Astrocyte (in vitro differentiated cells and primary cell): ENCODE results near the gene LRRC41.

Experiments used
- CTCF ChIP-seq: IDR thresholded peaks from 2 replicates; pipeline ENCODE4 v1.5.1; 2011; ENCODE audit warnings: low read depth, mild to moderate bottlenecking, inconsistent platforms, low read length, moderate library complexity; ENCODE audit not compliant: insufficient read depth
- EZH2 ChIP-seq: IDR thresholded peaks from 2 replicates; pipeline ENCODE4 v1.6.1; 2012; ENCODE audit warnings: mild to moderate bottlenecking, low read length, inconsistent platforms; ENCODE audit not compliant: insufficient read depth

DNA sequence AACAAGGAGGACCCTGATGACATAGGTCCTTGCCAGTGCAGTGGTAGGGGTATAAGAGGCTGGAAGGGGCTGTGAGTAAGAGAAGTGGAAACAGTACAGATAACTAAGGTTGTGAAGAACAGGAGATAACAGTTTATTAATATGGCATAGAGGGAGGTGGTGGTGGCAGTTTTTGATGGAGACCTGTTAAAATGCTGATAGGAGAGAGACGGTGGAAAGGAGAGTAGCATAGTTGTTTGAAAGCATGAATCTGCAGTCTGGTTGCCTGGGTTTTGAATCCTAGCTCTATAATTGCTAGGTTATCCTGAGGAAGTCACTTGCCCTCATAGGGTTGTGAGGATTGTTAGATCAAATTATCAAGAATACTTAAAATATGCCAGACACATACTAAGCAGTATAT is 19.4 kb downstream of the LRRC41 start:
- TF ChIP-seq CTCF (no peak), EZH2 (no peak)
